Left lung (tissue), 10 donors: ENCODE results near the gene INVS. TPM values are rescaled to one million over a fixed set of nuclear protein-coding genes. Genes with fewer than 3 reads are reported as not detected.
"Not testable (repeated sequence)": the region's sequence is repeated elsewhere in the genome, so short reads cannot be mapped to it uniquely, and the experiment has no call there.

Experiments used
- ATAC-seq: fragments of 200-7000 bp; cut with Tn5 transposase; one replicate; pipeline ENCODE4 v1.9.1; 2020; ENCODE audit warnings: moderate library complexity
- DNase-seq, 4 donors: peaks; one replicate each; pipeline ENCODE4 v3.0.0-alpha.2; 2013 to 2020
- H3K27ac ChIP-seq, 2 donors: fragments of 200-600 bp; sonication (generic) in 1 of 2; one replicate each; pipeline versions ENCODE4 v1.5.0 to v1.8.0; 2020 to 2021
- H3K27me3 ChIP-seq, 2 donors: fragments of 200-600 bp; sonication (generic) in 1 of 2; one replicate each; pipeline versions ENCODE4 v1.5.0 to v1.8.0; 2020 to 2021
- H3K36me3 ChIP-seq, 2 donors: fragments of 200-600 bp; sonication (generic) in 1 of 2; one replicate each; pipeline versions ENCODE4 v1.5.0 to v1.8.0; 2020 to 2021
- H3K4me1 ChIP-seq, 2 donors: fragments of 200-600 bp; one replicate each; pipeline ENCODE4 v1.8.0; 2021
- H3K4me3 ChIP-seq, 2 donors: fragments of 200-600 bp; sonication (generic) in 1 of 2; one replicate each; pipeline versions ENCODE4 v1.5.0 to v1.8.0; 2020 to 2021; ENCODE audit warnings: mild to moderate bottlenecking in 1 of 2
- H3K9me3 ChIP-seq, 2 donors: fragments of 200-600 bp; sonication (generic) in 1 of 2; one replicate each; pipeline versions ENCODE4 v1.5.0 to v1.8.0; 2020 to 2021
- CTCF ChIP-seq, 2 donors: fragments of 200-600 bp; sonication (generic) in 1 of 2; IDR thresholded peaks; one replicate each; pipeline versions ENCODE4 v1.5.0 to v1.8.0; 2021; ENCODE audit warnings: antibody characterized with exemption in 2 of 2
- intact Hi-C, 2 donors: fragments of 100-400 bp; cut with DNase I; formaldehyde crosslinking; loops; one replicate each; pipeline versions ENCODE4 v1.11.2 to v1.14.2; 2022
- polyA plus RNA-seq, 6 donors: library from polyadenylated mRNA; unstranded; fragments of 120-200 nt; gene quantifications; one replicate each; pipeline ENCODE4 v1.2.1, GENCODE V29; 2013; ENCODE audit not compliant: insufficient read length in 6 of 6
- total RNA-seq, 2 donors: library from RNA; stranded (reverse); fragmentation: NEBNext Ultra II Directional; extraction: Animal tissue kit (Norgen Biotek cat#: 25700); gene quantifications; one replicate each; pipeline ENCODE4 v1.2.1, GENCODE V29; 2021
- donor health status: DM: no; HTN: yes; CAD: no.
- donor health status: DM: no; HTN: no; CAD: no.

Gene INVS
- total and polyA plus RNA-seq, 8 donors = 21.5 to 29.9 (median 24.6) TPM

DNA sequence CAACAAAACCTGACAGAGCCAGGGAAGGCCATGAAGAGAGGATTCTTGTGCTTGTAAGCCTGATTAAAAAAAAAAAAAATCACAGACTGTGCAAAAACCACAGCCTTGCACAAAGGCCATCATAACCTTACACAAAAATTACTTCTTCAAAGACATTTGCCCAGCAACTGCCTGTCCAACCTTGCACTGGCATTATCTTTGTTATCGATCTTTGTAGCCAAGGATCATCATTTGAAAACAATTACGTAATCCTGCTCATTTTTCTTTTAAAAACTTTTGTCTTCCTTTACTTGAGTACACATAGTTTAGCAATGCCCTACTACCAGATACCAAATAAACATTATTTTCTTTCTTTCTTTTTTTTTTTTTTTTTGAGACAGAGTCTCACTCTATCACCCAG, 128.6 kb downstream of the INVS start:
- Histone ChIP-seq H3K4me1 (peaks cover 0 to 4% of the 10 kb centered on the region in 2 donors), H3K9me3 (peaks cover 0 to 3% of the 10 kb centered on the region in 2 donors), H3K27ac (no peak overlapping the region), H3K36me3 (peaks cover 0 to 13% of the 10 kb centered on the region in 2 donors), H3K27me3 (no peaks in the 10 kb centered on the region), H3K4me3 (no peak overlapping the region)
- no peak for TF ChIP-seq CTCF (IDR thresholded peaks at IDR 0.05)
- intact Hi-C loops = no loop called here
- ATAC-seq (no peak), DNase-seq (no peak)

DNA sequence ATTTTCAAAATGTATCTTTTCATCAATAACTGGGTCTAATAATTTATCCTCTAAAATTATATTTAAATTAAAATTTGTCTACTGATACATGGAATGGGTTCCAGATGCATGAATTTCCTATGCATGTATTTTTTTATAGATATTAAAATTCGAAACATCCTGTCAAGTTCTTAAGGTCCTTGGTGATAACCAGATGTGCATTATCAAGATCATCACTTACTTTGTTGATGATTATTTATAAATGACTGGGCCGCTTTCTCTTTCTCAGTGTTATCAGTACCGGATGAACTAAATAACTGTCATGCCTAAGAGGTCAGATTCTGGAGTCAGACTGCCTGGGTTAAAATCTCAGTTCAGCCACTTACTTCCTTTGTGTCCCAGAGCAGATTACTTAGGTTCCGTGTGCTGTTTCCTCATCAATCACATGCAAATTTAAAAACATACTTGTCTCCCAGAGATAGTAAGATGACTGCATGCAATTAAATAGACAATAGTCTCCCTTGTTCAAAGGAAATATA, 129.4 kb downstream of the INVS start:
- TF ChIP-seq CTCF (IDR thresholded peaks at IDR 0.05) = no peak
- peaks cover 0 to 13% of the 10 kb centered on the region in 2 donors for H3K36me3 ChIP-seq
- no peak overlapping the region for H3K4me3 ChIP-seq
- no peaks in the 10 kb centered on the region for H3K27me3 ChIP-seq
- ATAC-seq (no peak), DNase-seq (no peak)
- H3K4me1 ChIP-seq = peaks cover 0 to 4% of the 10 kb centered on the region in 2 donors
- H3K27ac ChIP-seq = no peak overlapping the region
- peaks cover 0 to 4% of the 10 kb centered on the region in 2 donors for H3K9me3 ChIP-seq
- intact Hi-C loops = no loop called here

DNA sequence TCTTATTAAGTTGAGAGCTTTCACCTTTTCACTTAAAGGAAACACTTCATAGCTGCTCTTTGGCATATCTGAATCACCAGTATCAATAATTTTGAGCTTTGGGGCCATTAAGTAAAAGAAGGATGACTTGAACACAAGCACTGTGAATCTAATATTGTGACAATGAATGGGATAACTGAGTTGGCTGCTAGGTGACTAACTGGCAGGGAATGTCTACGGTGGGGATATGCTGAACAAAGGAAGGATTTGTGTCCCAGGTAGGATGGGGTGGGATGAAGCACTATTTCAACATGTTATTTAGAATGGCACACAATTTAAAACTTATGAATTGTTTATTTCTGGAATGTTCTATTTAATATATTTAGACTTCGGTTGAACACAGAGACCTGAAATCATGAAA, 130.1 kb downstream of the INVS start:
- ATAC-seq (no peak), DNase-seq (no peak)
- no peak for TF ChIP-seq CTCF (IDR thresholded peaks at IDR 0.05)
- intact Hi-C loops = no loop called here
- Histone ChIP-seq H3K4me3 (no peak overlapping the region), H3K9me3 (peaks cover 0 to 4% of the 10 kb centered on the region in 2 donors), H3K36me3 (peaks cover 0 to 13% of the 10 kb centered on the region in 2 donors), H3K4me1 (peaks cover 0 to 4% of the 10 kb centered on the region in 2 donors), H3K27ac (no peak overlapping the region), H3K27me3 (no peaks in the 10 kb centered on the region)

- peaks cover 0 to 13% of the 10 kb centered on the region in 2 donors for H3K36me3 ChIP-seq
- DNase-seq = no peak
- H3K4me1 ChIP-seq = peaks cover 0 to 4% of the 10 kb centered on the region in 2 donors
- peaks cover 0 to 4% of the 10 kb centered on the region in 2 donors for H3K9me3 ChIP-seq
- no peak overlapping the region for H3K27ac ChIP-seq
- no peak overlapping the region for H3K4me3 ChIP-seq
- no peak for TF ChIP-seq CTCF (IDR thresholded peaks at IDR 0.05)
- no peaks in the 10 kb centered on the region for H3K27me3 ChIP-seq
- ATAC-seq = no peak
- intact Hi-C loops = no loop called here
Observed at GRCh38 chr9:100229561-100229960, 130.5 kb downstream of the INVS start.

GRCh38 chr9:100236986-100237385, 137.9 kb downstream of the INVS start:
- H3K9me3 ChIP-seq, DNase-seq, H3K4me3 ChIP-seq, H3K4me1 ChIP-seq, H3K27ac ChIP-seq, ATAC-seq, H3K27me3 ChIP-seq, intact Hi-C loops: not testable (repeated sequence)
- H3K36me3 ChIP-seq = peaks cover 0 to 15% of the 10 kb centered on the region in 2 donors

GRCh38 chr9:100240512-100240911, 141.5 kb downstream of the INVS start:
- DNase-seq = no peak
- Histone ChIP-seq H3K4me1 (no peaks in the 10 kb centered on the region), H3K4me3 (no peak overlapping the region), H3K27ac (no peak overlapping the region), H3K9me3 (peaks cover 0 to 2% of the 10 kb centered on the region in 2 donors), H3K36me3 (peaks cover 0 to 40% of the 10 kb centered on the region in 2 donors), H3K27me3 (no peaks in the 10 kb centered on the region)
- ATAC-seq = no peak
- intact Hi-C loops = no loop called here
- TF ChIP-seq CTCF (IDR thresholded peaks at IDR 0.05) = no peak
